ENCODE results near the gene AGAP1. TPM values are rescaled to one million over a fixed set of nuclear protein-coding genes. Genes with fewer than 3 reads are reported as not detected.

AGAP1 gene
- total and polyA plus RNA-seq, 2 donors (not counting 3 experiments of a cell fraction or from before 2014, with no cell fraction given), result 10.2 to 20.9 TPM

DNA sequence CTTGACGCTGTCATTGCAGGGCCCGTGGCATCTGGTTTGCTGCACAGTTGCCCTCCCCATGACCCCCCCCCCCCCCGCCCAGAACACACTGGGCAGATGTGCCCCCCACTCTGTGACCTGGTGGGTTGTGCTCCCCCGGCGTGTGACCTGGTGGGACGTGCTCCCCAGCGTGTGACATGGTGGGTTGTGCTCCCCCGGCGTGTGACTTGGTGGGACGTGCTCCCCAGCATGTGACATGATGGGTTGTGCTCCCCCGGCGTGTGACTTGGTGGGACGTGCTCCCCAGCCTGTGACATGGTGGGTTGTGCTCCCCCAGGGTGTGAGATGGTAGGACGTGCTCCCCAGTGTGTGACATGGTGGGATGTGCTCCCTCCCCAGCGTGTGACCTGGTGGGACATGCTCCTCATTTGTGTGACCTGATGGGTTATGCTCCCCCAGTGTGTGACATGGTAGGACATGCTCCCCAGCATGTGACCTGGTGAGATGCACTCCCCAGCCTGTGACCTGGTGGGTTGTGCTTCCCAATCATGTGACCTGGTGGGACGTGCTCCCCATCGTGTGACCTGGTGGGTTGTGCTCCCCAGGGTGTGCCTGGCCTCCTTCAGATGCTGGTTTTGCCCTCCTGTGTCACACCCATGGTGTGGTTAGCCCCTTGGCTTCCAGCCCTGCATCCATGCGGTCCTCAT, 213.7 kb downstream of the AGAP1 start:
- TF ChIP-seq JUN (IDR thresholded peaks at IDR 0.05; ENCODE audit: borderline replicate concordance, insufficient read depth, insufficient read length, low read depth), result no peak
- TF ChIP-seq FOS (IDR thresholded peaks at IDR 0.05; ENCODE audit: borderline replicate concordance, insufficient read depth, low read length), result no peak
- TF ChIP-seq GATA2 (IDR thresholded peaks at IDR 0.05; ENCODE audit: insufficient read depth, insufficient read length, low read depth, low read length), result no peak
- TF ChIP-seq EZH2 (IDR thresholded peaks at IDR 0.05; ENCODE audit: borderline replicate concordance, low read depth, low read length, severe bottlenecking), result no peak
- TF ChIP-seq, protein P1, sequence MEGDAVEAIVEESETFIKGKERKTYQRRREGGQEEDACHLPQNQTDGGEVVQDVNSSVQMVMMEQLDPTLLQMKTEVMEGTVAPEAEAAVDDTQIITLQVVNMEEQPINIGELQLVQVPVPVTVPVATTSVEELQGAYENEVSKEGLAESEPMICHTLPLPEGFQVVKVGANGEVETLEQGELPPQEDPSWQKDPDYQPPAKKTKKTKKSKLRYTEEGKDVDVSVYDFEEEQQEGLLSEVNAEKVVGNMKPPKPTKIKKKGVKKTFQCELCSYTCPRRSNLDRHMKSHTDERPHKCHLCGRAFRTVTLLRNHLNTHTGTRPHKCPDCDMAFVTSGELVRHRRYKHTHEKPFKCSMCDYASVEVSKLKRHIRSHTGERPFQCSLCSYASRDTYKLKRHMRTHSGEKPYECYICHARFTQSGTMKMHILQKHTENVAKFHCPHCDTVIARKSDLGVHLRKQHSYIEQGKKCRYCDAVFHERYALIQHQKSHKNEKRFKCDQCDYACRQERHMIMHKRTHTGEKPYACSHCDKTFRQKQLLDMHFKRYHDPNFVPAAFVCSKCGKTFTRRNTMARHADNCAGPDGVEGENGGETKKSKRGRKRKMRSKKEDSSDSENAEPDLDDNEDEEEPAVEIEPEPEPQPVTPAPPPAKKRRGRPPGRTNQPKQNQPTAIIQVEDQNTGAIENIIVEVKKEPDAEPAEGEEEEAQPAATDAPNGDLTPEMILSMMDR (IDR thresholded peaks at IDR 0.05; ENCODE audit: extremely low read depth in 1 of 2, insufficient read depth in 1 of 2, low read depth in 1 of 2, low read length in 2 of 2), result no peak
- TF ChIP-seq POLR2A (IDR thresholded peaks at IDR 0.05; ENCODE audit: low read depth, low read length), result no peak
- TF ChIP-seq POLR2AphosphoS5 (IDR thresholded peaks at IDR 0.05; ENCODE audit: insufficient read depth, low read depth, low read length), result no peak
- TF ChIP-seq MYC (IDR thresholded peaks at IDR 0.05; ENCODE audit: low read depth, low read length), result no peak
- TF ChIP-seq, protein P2, sequence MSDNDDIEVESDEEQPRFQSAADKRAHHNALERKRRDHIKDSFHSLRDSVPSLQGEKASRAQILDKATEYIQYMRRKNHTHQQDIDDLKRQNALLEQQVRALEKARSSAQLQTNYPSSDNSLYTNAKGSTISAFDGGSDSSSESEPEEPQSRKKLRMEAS (IDR thresholded peaks at IDR 0.05; ENCODE audit: insufficient read depth, insufficient read length), result no peak
- CTCF ChIA-PET, result interaction anchor here (1.8 kb wide), 1 partner anchor 13 kb away, joined by 6 read pairs; no protein-coding TSS in a partner anchor
- dilution Hi-C loops (cut with MboI; ENCODE audit: extremely low pct_ligation_motif_present, low sequenced_read_pairs) (no loop called here), intact Hi-C loops (cut with micrococcal nuclease) (no loop called here)
- no peaks in the 10 kb centered on the region for H3K9me1 ChIP-seq (replicated peaks; ENCODE audit: control insufficient read depth, extremely low read depth, insufficient read depth, low read length)
- H3K4me1 ChIP-seq (ENCODE audit: control insufficient read depth, extremely low read depth, insufficient read depth, low read length), result no peaks in the 10 kb centered on the region
- H3K9me3 ChIP-seq (replicated peaks; ENCODE audit: control insufficient read depth, insufficient read depth, low read length), result no peaks in the 10 kb centered on the region
- H4K20me1 ChIP-seq (replicated peaks; ENCODE audit: control insufficient read depth, extremely low read depth, insufficient read depth, low read length), result no peaks in the 10 kb centered on the region
- H3K27ac ChIP-seq (ENCODE audit: insufficient read depth, low read depth, low read length), result no peak overlapping the region
- no peak overlapping the region for H2AFZ ChIP-seq (ENCODE audit: low read depth, low read length)
- FAIRE-seq (no peak), DNase-seq (ENCODE audit: low read depth, low spot score) (no peak)
- H3K79me2 ChIP-seq (ENCODE audit: control insufficient read depth, insufficient read depth, low read length), result no peaks in the 10 kb centered on the region
- no TSS peak for BruUV-seq (replicated peaks)
- H3K4me3 ChIP-seq (replicated peaks in 1 of 3; ENCODE audit: insufficient read depth in 1 of 3, low read depth in 1 of 3, low read length in 3 of 3), result no peak overlapping the region
- H3K27me3 ChIP-seq (ENCODE audit: control insufficient read depth in 2 of 2, insufficient read depth in 2 of 2, low read length in 2 of 2), result no peaks in the 10 kb centered on the region
- no peaks in the 10 kb centered on the region for H3K36me3 ChIP-seq (ENCODE audit: control insufficient read depth in 2 of 2, extremely low read depth in 1 of 2, insufficient read depth in 2 of 2, low read length in 2 of 2)
- no peak overlapping the region for H3K4me2 ChIP-seq (ENCODE audit: insufficient read depth, low read length)
- H3K9ac ChIP-seq (replicated peaks; ENCODE audit: extremely low read depth, insufficient read depth, low read length), result no peak overlapping the region
- POLR2A ChIA-PET, result no interaction called here

All from endothelial cell of umbilical vein (primary cell).